ENCODE results near the gene FAM53C.
"Not testable (repeated sequence)": the region's sequence is repeated elsewhere in the genome, so short reads cannot be mapped to it uniquely, and the experiment has no call there.

The FAM53C gene

DNA sequence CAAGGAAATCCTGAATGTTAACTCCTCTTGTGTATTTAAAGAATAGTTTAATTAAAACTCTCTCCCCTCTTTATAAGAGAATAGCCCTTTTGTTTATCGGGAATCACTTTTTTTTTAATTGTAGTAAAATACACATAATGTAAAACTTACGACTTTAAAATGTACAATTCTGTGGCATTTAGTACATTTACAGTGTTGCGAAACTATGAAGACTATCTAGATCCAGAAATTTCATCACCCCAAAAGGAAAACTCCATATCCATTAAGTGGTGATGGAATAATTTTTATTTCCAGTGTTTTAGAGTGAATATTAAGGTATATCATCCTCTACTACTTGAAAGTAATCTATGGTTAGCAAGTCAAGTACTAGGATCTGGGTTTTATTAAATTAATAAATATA lies 51.3 kb downstream of the FAM53C start:
- WGBS = no CpG with 5 or more reads among the region's 3 CpGs
- Histone ChIP-seq H3K14ac (ENCODE audit: low read length in 2 of 2) (no peak overlapping the region), H4K91ac (ENCODE audit: low read length) (no peak overlapping the region), H2AFZ (ENCODE audit: low read depth, low read length) (no peak overlapping the region), H3K4me3 (ENCODE audit: insufficient read depth in 1 of 2, low read depth in 1 of 2, low read length in 2 of 2) (no peak overlapping the region), H3K18ac (ENCODE audit: low read depth in 1 of 2, low read length in 2 of 2) (no peak overlapping the region), H4K8ac (ENCODE audit: low read length) (no peak overlapping the region), H3K27ac (ENCODE audit: low read length, poor library complexity, severe bottlenecking) (no peak overlapping the region), H2BK12ac (ENCODE audit: low read length in 2 of 2) (no peak overlapping the region), H3K79me1 (replicated peaks; ENCODE audit: low read length, poor library complexity, severe bottlenecking) (peaks cover 27% of the 10 kb centered on the region), H3K4me2 (ENCODE audit: low read length, poor library complexity, severe bottlenecking) (no peak overlapping the region), H2AK5ac (ENCODE audit: low read length, severe bottlenecking) (no peak overlapping the region), H2BK15ac (ENCODE audit: low read depth, poor library complexity, severe bottlenecking) (no peak overlapping the region), H2BK5ac (ENCODE audit: low read depth, low read length, poor library complexity, severe bottlenecking) (no peak overlapping the region), H3K9ac (ENCODE audit: low read length) (no peak overlapping the region), H3K4ac (ENCODE audit: low read depth in 1 of 2, low read length in 2 of 2) (no peak overlapping the region), H3K4me1 (ENCODE audit: control insufficient read depth, insufficient read depth, low read depth, low read length) (no peaks in the 10 kb centered on the region), H3K36me3 (ENCODE audit: control insufficient read depth in 1 of 2, insufficient read depth in 2 of 2, low read depth in 1 of 2, low read length in 2 of 2) (peaks cover 30 to 73% of the 10 kb centered on the region in 2 experiments), H3K9me3 (ENCODE audit: control insufficient read depth, low read length) (no peaks in the 10 kb centered on the region), H3K23ac (ENCODE audit: low read length in 2 of 2) (no peak overlapping the region), H2BK120ac (ENCODE audit: low read depth, low read length) (no peak overlapping the region), H3K27me3 (ENCODE audit: control insufficient read depth in 1 of 2, insufficient read depth in 1 of 2, low read length in 2 of 2) (no peaks in the 10 kb centered on the region)
- no peak for DNase-seq

DNA sequence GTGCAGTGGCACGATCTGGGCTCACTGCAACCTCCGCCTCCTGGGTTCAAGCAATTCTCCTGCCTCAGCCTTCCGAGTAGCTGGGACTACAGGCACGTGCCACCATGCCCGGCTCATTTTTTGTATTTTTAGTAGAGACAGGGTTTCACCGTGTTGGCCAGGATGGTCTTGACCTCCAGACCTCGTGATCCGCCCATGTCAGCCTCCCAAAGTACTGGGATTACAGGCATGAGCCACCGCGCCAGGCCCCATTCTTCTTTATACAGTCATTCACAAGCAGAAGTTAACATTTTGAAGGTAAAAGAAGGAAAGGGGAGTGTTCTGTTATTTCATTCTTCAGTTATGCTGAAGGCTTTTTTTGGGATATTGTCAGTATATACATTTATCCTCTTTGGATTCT lies 51.8 kb downstream of the FAM53C start:
- H2BK15ac ChIP-seq (ENCODE audit: low read depth, poor library complexity, severe bottlenecking); H2BK12ac ChIP-seq (ENCODE audit: low read length in 2 of 2); H4K8ac ChIP-seq (ENCODE audit: low read length): not testable (repeated sequence)

DNA sequence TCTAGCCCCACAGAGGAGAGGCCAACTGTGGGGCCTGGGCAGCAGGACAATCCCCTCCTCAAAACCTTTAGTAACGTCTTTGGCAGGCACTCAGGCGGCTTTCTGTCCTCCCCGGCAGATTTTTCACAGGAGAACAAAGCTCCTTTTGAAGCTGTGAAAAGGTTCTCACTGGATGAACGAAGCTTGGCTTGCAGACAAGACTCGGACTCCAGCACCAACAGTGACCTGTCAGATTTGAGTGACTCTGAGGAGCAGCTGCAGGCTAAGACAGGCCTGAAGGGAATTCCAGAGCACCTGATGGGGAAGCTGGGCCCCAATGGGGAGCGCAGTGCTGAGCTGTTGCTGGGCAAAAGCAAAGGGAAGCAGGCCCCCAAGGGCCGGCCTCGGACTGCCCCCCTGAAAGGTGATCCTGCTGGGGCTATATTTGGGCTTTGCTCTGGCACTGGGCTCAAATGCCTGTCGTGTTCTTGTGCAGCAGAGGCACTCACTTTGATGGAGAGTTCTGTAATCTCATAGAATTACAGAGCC lies 53.9 kb downstream of the FAM53C start:
- 98% methylated on average over 9 of the region's 9 CpGs for WGBS
- no peak overlapping the region for H3K4me2 ChIP-seq (ENCODE audit: low read length, poor library complexity, severe bottlenecking)
- no peak overlapping the region for H3K27ac ChIP-seq (ENCODE audit: low read length, poor library complexity, severe bottlenecking)
- H3K23ac ChIP-seq (ENCODE audit: low read length in 2 of 2) = no peak overlapping the region
- no peak overlapping the region for H3K9ac ChIP-seq (ENCODE audit: low read length)
- no peak overlapping the region for H2BK15ac ChIP-seq (ENCODE audit: low read depth, poor library complexity, severe bottlenecking)
- peaks cover 25% of the 10 kb centered on the region for H3K79me1 ChIP-seq (replicated peaks; ENCODE audit: low read length, poor library complexity, severe bottlenecking)
- H3K36me3 ChIP-seq (ENCODE audit: control insufficient read depth in 1 of 2, insufficient read depth in 2 of 2, low read depth in 1 of 2, low read length in 2 of 2) = peaks cover 18 to 75% of the 10 kb centered on the region in 2 experiments
- H2AK5ac ChIP-seq (ENCODE audit: low read length, severe bottlenecking) = no peak overlapping the region
- no peak overlapping the region for H2BK12ac ChIP-seq (ENCODE audit: low read length in 2 of 2)
- DNase-seq = no peak
- no peak overlapping the region for H3K4me3 ChIP-seq (ENCODE audit: insufficient read depth in 1 of 2, low read depth in 1 of 2, low read length in 2 of 2)
- H4K91ac ChIP-seq (ENCODE audit: low read length) = no peak overlapping the region
- no peak overlapping the region for H2AFZ ChIP-seq (ENCODE audit: low read depth, low read length)
- no peak overlapping the region for H3K4ac ChIP-seq (ENCODE audit: low read depth in 1 of 2, low read length in 2 of 2)
- H3K27me3 ChIP-seq (ENCODE audit: control insufficient read depth in 1 of 2, insufficient read depth in 1 of 2, low read length in 2 of 2) = no peaks in the 10 kb centered on the region
- H2BK5ac ChIP-seq (ENCODE audit: low read depth, low read length, poor library complexity, severe bottlenecking) = no peak overlapping the region
- H3K14ac ChIP-seq (ENCODE audit: low read length in 2 of 2) = no peak overlapping the region
- H3K4me1 ChIP-seq (ENCODE audit: control insufficient read depth, insufficient read depth, low read depth, low read length) = no peaks in the 10 kb centered on the region
- H2BK120ac ChIP-seq (ENCODE audit: low read depth, low read length) = no peak overlapping the region
- no peak overlapping the region for H3K18ac ChIP-seq (ENCODE audit: low read depth in 1 of 2, low read length in 2 of 2)
- no peak overlapping the region for H4K8ac ChIP-seq (ENCODE audit: low read length)
- H3K9me3 ChIP-seq (ENCODE audit: control insufficient read depth, low read length) = no peaks in the 10 kb centered on the region

More for the DNA sequence above, 51.8 kb downstream of the FAM53C start:
- not testable (repeated sequence) for H2AK5ac ChIP-seq (ENCODE audit: low read length, severe bottlenecking); H2BK5ac ChIP-seq (ENCODE audit: low read depth, low read length, poor library complexity, severe bottlenecking); H3K4me2 ChIP-seq (ENCODE audit: low read length, poor library complexity, severe bottlenecking); H3K9ac ChIP-seq (ENCODE audit: low read length); H4K91ac ChIP-seq (ENCODE audit: low read length); H3K9me3 ChIP-seq (ENCODE audit: control insufficient read depth, low read length); H3K4ac ChIP-seq (ENCODE audit: low read depth in 1 of 2, low read length in 2 of 2); H3K27me3 ChIP-seq (ENCODE audit: control insufficient read depth in 1 of 2, insufficient read depth in 1 of 2, low read length in 2 of 2); H3K4me3 ChIP-seq (ENCODE audit: insufficient read depth in 1 of 2, low read depth in 1 of 2, low read length in 2 of 2); H3K14ac ChIP-seq (ENCODE audit: low read length in 2 of 2); H3K4me1 ChIP-seq (ENCODE audit: control insufficient read depth, insufficient read depth, low read depth, low read length); DNase-seq; H3K18ac ChIP-seq (ENCODE audit: low read depth in 1 of 2, low read length in 2 of 2); H2BK120ac ChIP-seq (ENCODE audit: low read depth, low read length); H2AFZ ChIP-seq (ENCODE audit: low read depth, low read length); H3K23ac ChIP-seq (ENCODE audit: low read length in 2 of 2); H3K27ac ChIP-seq (ENCODE audit: low read length, poor library complexity, severe bottlenecking)
- 92% methylated on average over 7 of the region's 10 CpGs for WGBS
- Histone ChIP-seq H3K79me1 (replicated peaks; ENCODE audit: low read length, poor library complexity, severe bottlenecking) (peaks cover 28% of the 10 kb centered on the region), H3K36me3 (ENCODE audit: control insufficient read depth in 1 of 2, insufficient read depth in 2 of 2, low read depth in 1 of 2, low read length in 2 of 2) (peaks cover 28 to 79% of the 10 kb centered on the region in 2 experiments)

Data from mesenchymal stem cell (in vitro differentiated cells and primary cell).